Psoas muscle (tissue), 8 donors: ENCODE measurements around the gene NPTX2. TPM values are rescaled to one million over a fixed set of nuclear protein-coding genes. Genes with fewer than 3 reads are reported as not detected.
A peak's percentile ranks its signal among the peaks of the same experiment; 100 is the strongest.

Source experiments
- ATAC-seq, 4 donors: fragments of 200-7000 bp; cut with Tn5 transposase; one replicate each; pipeline ENCODE4 v1.9.1; 2020; ENCODE audit warnings: moderate library complexity in 3 of 4, mild to moderate bottlenecking in 2 of 4
- DNase-seq, 2 donors: peaks; one replicate each; pipeline ENCODE4 v3.0.0-alpha.2; 2020
- H3K27ac ChIP-seq: fragments of 200-600 bp; one replicate; pipeline ENCODE4 v1.8.0; 2022
- H3K27me3 ChIP-seq, 3 donors: fragments of 200-600 bp in 1 of 3; one replicate each; pipeline versions ENCODE4 v1.6.1 to v1.8.0; 2013 to 2022; ENCODE audit warnings: low read length in 2 of 3, mild to moderate bottlenecking in 2 of 3, moderate library complexity in 1 of 3; ENCODE audit not compliant: insufficient read depth in 3 of 3
- H3K36me3 ChIP-seq, 2 donors: fragments of 200-600 bp in 1 of 2; one replicate each; pipeline versions ENCODE4 v1.6.1 to v1.8.0; 2013 to 2022; ENCODE audit warnings: low read depth in 1 of 2, mild to moderate bottlenecking in 1 of 2, moderate library complexity in 1 of 2; ENCODE audit not compliant: insufficient read depth in 1 of 2
- H3K4me1 ChIP-seq: fragments of 200-600 bp; one replicate; pipeline ENCODE4 v1.8.0; 2022
- H3K4me3 ChIP-seq: fragments of 200-600 bp; one replicate; pipeline ENCODE4 v1.8.0; 2022; ENCODE audit warnings: mild to moderate bottlenecking
- H3K9me3 ChIP-seq: fragments of 200-600 bp; one replicate; pipeline ENCODE4 v1.8.0; 2022
- WGBS, 3 donors: extraction: QIAGEN DNeasy Blood & Tissue Kit; methylation state at CpG; one replicate each; pipeline versions ENCODE4 v1.1.6 to v1.1.7; 2013; 5-methylcytosine and 5-hydroxymethylcytosine counted together
- intact Hi-C, 2 donors: fragments of 100-400 bp; cut with DNase I; formaldehyde crosslinking; loops; one replicate each; pipeline versions ENCODE4 v1.11.0 to v1.14.2; 2022
- polyA plus RNA-seq, 3 donors: library from polyadenylated mRNA; stranded (reverse); fragments of 200-250 nt; gene quantifications; one replicate each; pipeline ENCODE4 v1.2.3, GENCODE V29; 2013
- total RNA-seq, 4 donors: library from RNA; stranded (reverse); fragmentation: NEBNext Ultra II Directional in 2 of 4; extraction: Animal tissue kit (Norgen Biotek cat#: 25700) in 2 of 4; gene quantifications; one replicate each; pipeline versions ENCODE4 v1.2.1 to v1.2.4, GENCODE V29; 2021 to 2023
- TF ChIP-seq, protein P1 (sequence below): fragments of 200-600 bp; IDR thresholded peaks from one replicate; pipeline ENCODE4 v1.8.0; 2022; ENCODE audit warnings: antibody characterized with exemption
- donor health status: healthy with polysubstance abuse.
- donor health status: DM: no; HTN: no; CAD: no; lungs with moderate emphysema.
- donor health status: Bipolar disorder and iron deficiency.
- donor health status: healthy.
- donor health status: DM: yes; HTN: yes; CAD: no.
- donor health status: DM: no; HTN: no; CAD: no.
- donor health status: DM: no; HTN: no; CAD: no.
- donor health status: DM: yes; HTN: yes; CAD: no.

The NPTX2 gene
- total and polyA plus RNA-seq, 7 donors, result 1.3 to 8.7 (median 5.3) TPM

- TF ChIP-seq, protein P1, sequence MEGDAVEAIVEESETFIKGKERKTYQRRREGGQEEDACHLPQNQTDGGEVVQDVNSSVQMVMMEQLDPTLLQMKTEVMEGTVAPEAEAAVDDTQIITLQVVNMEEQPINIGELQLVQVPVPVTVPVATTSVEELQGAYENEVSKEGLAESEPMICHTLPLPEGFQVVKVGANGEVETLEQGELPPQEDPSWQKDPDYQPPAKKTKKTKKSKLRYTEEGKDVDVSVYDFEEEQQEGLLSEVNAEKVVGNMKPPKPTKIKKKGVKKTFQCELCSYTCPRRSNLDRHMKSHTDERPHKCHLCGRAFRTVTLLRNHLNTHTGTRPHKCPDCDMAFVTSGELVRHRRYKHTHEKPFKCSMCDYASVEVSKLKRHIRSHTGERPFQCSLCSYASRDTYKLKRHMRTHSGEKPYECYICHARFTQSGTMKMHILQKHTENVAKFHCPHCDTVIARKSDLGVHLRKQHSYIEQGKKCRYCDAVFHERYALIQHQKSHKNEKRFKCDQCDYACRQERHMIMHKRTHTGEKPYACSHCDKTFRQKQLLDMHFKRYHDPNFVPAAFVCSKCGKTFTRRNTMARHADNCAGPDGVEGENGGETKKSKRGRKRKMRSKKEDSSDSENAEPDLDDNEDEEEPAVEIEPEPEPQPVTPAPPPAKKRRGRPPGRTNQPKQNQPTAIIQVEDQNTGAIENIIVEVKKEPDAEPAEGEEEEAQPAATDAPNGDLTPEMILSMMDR, result no peak
- Histone ChIP-seq H3K36me3 (no peaks in the 10 kb centered on the region), H3K9me3 (peaks cover 5% of the 10 kb centered on the region), H3K4me3 (no peak overlapping the region), H3K27me3 (no peaks in the 10 kb centered on the region), H3K4me1 (no peaks in the 10 kb centered on the region), H3K27ac (no peak overlapping the region)
- ATAC-seq (no peak), DNase-seq (peak in 1 of 2 donors; percentile 60)
- WGBS, 3 donors, result 9 to 19% (median 11%) methylated on average over 9 of the region's 9 CpGs
- intact Hi-C loops, result no loop called here
These were observed 52.4 kb downstream of the NPTX2 start for GRCh38 chr7:98669329-98670000.

GRCh38 chr7:98670186-98670585, 53.1 kb downstream of the NPTX2 start:
- Histone ChIP-seq H3K27me3 (no peaks in the 10 kb centered on the region), H3K27ac (no peak overlapping the region), H3K4me1 (no peaks in the 10 kb centered on the region), H3K36me3 (no peaks in the 10 kb centered on the region), H3K4me3 (no peak overlapping the region), H3K9me3 (peaks cover 5% of the 10 kb centered on the region)
- ATAC-seq, result no peak
- TF ChIP-seq, protein P1, result no peak
- intact Hi-C loops, result no loop called here
- 57 to 84% (median 78%) methylated on average over 8 of the region's 8 CpGs for WGBS, 3 donors
- DNase-seq, result no peak

- ATAC-seq (no peak), DNase-seq (no peak)
- no peaks in the 10 kb centered on the region for H3K27me3 ChIP-seq
- H3K36me3 ChIP-seq, result no peaks in the 10 kb centered on the region
- no peak overlapping the region for H3K4me3 ChIP-seq
- no peaks in the 10 kb centered on the region for H3K4me1 ChIP-seq
- H3K27ac ChIP-seq, result no peak overlapping the region
- H3K9me3 ChIP-seq, result peaks cover 5% of the 10 kb centered on the region
- 62 to 88% (median 66%) methylated on average over 2 of the region's 2 CpGs for WGBS, 3 donors
- intact Hi-C loops, result no loop called here
- TF ChIP-seq, protein P1, result no peak
These were observed 54.7 kb downstream of the NPTX2 start for GRCh38 chr7:98671733-98672331.

GRCh38 chr7:98674461-98674860, 57.4 kb downstream of the NPTX2 start:
- Histone ChIP-seq H3K4me3 (no peak overlapping the region), H3K27ac (no peak overlapping the region), H3K36me3 (no peaks in the 10 kb centered on the region), H3K4me1 (no peaks in the 10 kb centered on the region), H3K9me3 (peaks cover 5% of the 10 kb centered on the region), H3K27me3 (no peaks in the 10 kb centered on the region)
- ATAC-seq (no peak), DNase-seq (no peak)
- intact Hi-C loops, result no loop called here
- WGBS, 3 donors, result 55 to 67% (median 64%) methylated on average over 8 of the region's 8 CpGs
- TF ChIP-seq, protein P1, result no peak

GRCh38 chr7:98674881-98675280, 57.8 kb downstream of the NPTX2 start:
- TF ChIP-seq, protein P1, result no peak
- WGBS, 3 donors, result 54 to 65% (median 64%) methylated on average over 9 of the region's 9 CpGs
- ATAC-seq, result no peak
- Histone ChIP-seq H3K4me3 (no peak overlapping the region), H3K27me3 (no peaks in the 10 kb centered on the region), H3K4me1 (no peaks in the 10 kb centered on the region), H3K9me3 (peaks cover 5% of the 10 kb centered on the region), H3K27ac (no peak overlapping the region), H3K36me3 (no peaks in the 10 kb centered on the region)
- intact Hi-C loops, result no loop called here
- no peak for DNase-seq
